SK-N-SH (cell line): Measurements from ENCODE around the gene MPZL1. TPM values are rescaled to one million over a fixed set of nuclear protein-coding genes. Genes with fewer than 3 reads are reported as not detected.
A peak's percentile ranks its signal among the peaks of the same experiment; 100 is the strongest.
"Not testable (repeated sequence)": the region's sequence is repeated elsewhere in the genome, so short reads cannot be mapped to it uniquely, and the experiment has no call there.

Source experiments
- CTCF ChIA-PET: fragments of 300-600, 350-600 bp; formaldehyde crosslinking; extraction: SDS; loops from one replicate; lab custom pipeline; 2021; lab: Yijun Ruan, JAX
- POLR2A ChIA-PET: fragments of 350-600 bp; sonication (Branson Sonifier 250); formaldehyde crosslinking; extraction: SDS; loops from one replicate; lab custom pipeline; 2020; ENCODE audit warnings: antibody characterized with exemption, inconsistent platforms; lab: Yijun Ruan, JAX
- DNase-seq: peaks from one replicate; pipeline ENCODE4 v3.0.0; 2012
- H2AFZ ChIP-seq: fragments of 200-600 bp; sonication (generic); 2 replicates; pipeline ENCODE4 v1.8.1; 2016; ENCODE audit warnings: antibody characterized with exemption, mild to moderate bottlenecking, low read depth
- H3F3A ChIP-seq: fragments of 200-600 bp; sonication (generic); replicated peaks from 2 replicates; pipeline ENCODE3; 2016; ENCODE audit warnings: antibody characterized with exemption, mild to moderate bottlenecking; ENCODE audit not compliant: insufficient read depth
- H3K27ac ChIP-seq, 2 experiments: fragments of 200-500 bp in 1 of 2; fragments of 200-600 bp in 1 of 2; sonication (Bioruptor generic) in 1 of 2; sonication (generic), shearing (Covaris generic) in 1 of 2; 2 replicates each; pipeline versions ENCODE4 v1.5.1 to v1.6.1; 2014 to 2016; ENCODE audit warnings: low read depth in 2 of 2, inconsistent platforms in 1 of 2, low read length in 1 of 2, mild to moderate bottlenecking in 1 of 2, mixed read lengths in 1 of 2
- H3K27me3 ChIP-seq: fragments of 200-600 bp; sonication (generic), shearing (Covaris generic); 2 replicates; pipeline ENCODE4 v1.6.1; 2016; ENCODE audit warnings: mixed run types; ENCODE audit not compliant: insufficient read depth
- H3K36me3 ChIP-seq, 2 experiments: fragments of 200-500 bp in 1 of 2; fragments of 200-600 bp in 1 of 2; sonication (Bioruptor generic) in 1 of 2; sonication (generic) in 1 of 2; replicated peaks in 1 of 2; 2 replicates each; pipeline versions ENCODE3 to v1.5.1; 2014 to 2016; ENCODE audit warnings: low read length in 1 of 2, mild to moderate bottlenecking in 1 of 2; ENCODE audit not compliant: insufficient read depth in 2 of 2, control insufficient read depth in 1 of 2
- H3K4me1 ChIP-seq, 2 experiments: fragments of 200-500 bp in 1 of 2; fragments of 200-600 bp in 1 of 2; sonication (Bioruptor generic) in 1 of 2; sonication (generic), shearing (Covaris generic) in 1 of 2; 2 replicates each; pipeline versions ENCODE4 v1.5.1 to v1.6.1; 2014 to 2016; ENCODE audit warnings: low read depth in 1 of 2, low read length in 1 of 2, mixed run types in 1 of 2; ENCODE audit not compliant: insufficient read depth in 2 of 2, control insufficient read depth in 1 of 2
- H3K4me2 ChIP-seq: fragments of 200-600 bp; sonication (generic), shearing (Covaris generic); 2 replicates; pipeline ENCODE4 v1.6.1; 2017; ENCODE audit warnings: mixed run types
- H3K4me3 ChIP-seq, 2 experiments: fragments of 200-500 bp in 1 of 2; fragments of 200-600 bp in 1 of 2; sonication (Bioruptor generic) in 1 of 2; sonication (generic), shearing (Covaris generic) in 1 of 2; 2 replicates each; pipeline versions ENCODE4 v1.5.1 to v1.8.1; 2014 to 2016; ENCODE audit warnings: low read depth in 2 of 2, inconsistent platforms in 1 of 2, low read length in 1 of 2, mild to moderate bottlenecking in 1 of 2, mixed read lengths in 1 of 2, moderate library complexity in 1 of 2
- H3K79me2 ChIP-seq: fragments of 200-600 bp; sonication (generic); 2 replicates; pipeline ENCODE4 v1.8.1; 2017; ENCODE audit warnings: mild to moderate bottlenecking; ENCODE audit not compliant: insufficient read depth
- H3K9ac ChIP-seq: fragments of 200-600 bp; sonication (generic); 2 replicates; pipeline ENCODE4 v1.6.1; 2017; ENCODE audit warnings: mixed run types
- H3K9me2 ChIP-seq: fragments of 200-600 bp; sonication (generic); 2 replicates; pipeline ENCODE4 v1.6.1; 2017; ENCODE audit warnings: mixed run types
- H3K9me3 ChIP-seq: fragments of 200-600 bp; sonication (generic); 2 replicates; pipeline ENCODE4 v1.6.1; 2017; ENCODE audit warnings: mixed run types, mild to moderate bottlenecking, moderate library complexity
- H4K20me1 ChIP-seq: fragments of 200-600 bp; sonication (generic); 2 replicates; pipeline ENCODE4 v1.6.1; 2017; ENCODE audit warnings: mild to moderate bottlenecking, mixed run types; ENCODE audit not compliant: insufficient read depth
- FOSL2 ChIP-seq: IDR thresholded peaks from 2 replicates; pipeline ENCODE4 v1.4.0; 2012; ENCODE audit warnings: low read depth, mild to moderate bottlenecking, moderate library complexity, borderline replicate concordance
- JUND ChIP-seq: IDR thresholded peaks from 2 replicates; pipeline ENCODE4 v1.4.0; 2012
- MXI1 ChIP-seq: IDR thresholded peaks from 2 replicates; pipeline ENCODE4 v1.6.1; 2012; ENCODE audit warnings: mild to moderate bottlenecking, low read depth, low read length, improper control_type of control experiment
- RAD21 ChIP-seq: IDR thresholded peaks from 2 replicates; pipeline ENCODE4 v1.6.1; 2012; ENCODE audit warnings: mild to moderate bottlenecking, low read length
- RCOR1 ChIP-seq: fragments of 150-350 bp; IDR thresholded peaks from 2 replicates; pipeline ENCODE4 v1.6.1; 2017; ENCODE audit warnings: antibody characterized with exemption, low read length
- RXRA ChIP-seq: IDR thresholded peaks from 2 replicates; pipeline ENCODE4 v1.4.0; 2012; ENCODE audit warnings: low read depth, mild to moderate bottlenecking, borderline replicate concordance
- SMC3 ChIP-seq: IDR thresholded peaks from 2 replicates; pipeline ENCODE4 v1.6.1; 2012; ENCODE audit warnings: low read depth, low read length, improper control_type of control experiment
- WGBS: methylation state at CpG from one replicate; pipeline ENCODE4 v1.1.6; 2017; ENCODE audit warnings: low lambda C conversion rate; 5-methylcytosine and 5-hydroxymethylcytosine counted together
- polyA plus RNA-seq, 3 experiments: library from polyadenylated mRNA; depleted of rRNA; stranded (reverse); fragments of >200 nt; gene quantifications; 2 replicates each; pipeline ENCODE4 v1.2.3, GENCODE V29; 2012
- TF ChIP-seq, protein P1 (sequence below): fragments of 200-600 bp; sonication (generic); IDR thresholded peaks from 2 replicates; pipeline ENCODE4 v1.6.1; 2017; ENCODE audit warnings: antibody characterized with exemption, mild to moderate bottlenecking, moderate library complexity
- TF ChIP-seq, protein P2 (sequence below): IDR thresholded peaks from 2 replicates; pipeline ENCODE4; 2012

The MPZL1 gene
- polyA plus RNA-seq, 1 of the 3 experiments (the other 2 are of a cell fraction), result 27.3 TPM

GRCh38 chr1:167718914-167719691, 2.7 kb upstream of the MPZL1 start:
- peaks cover 7% of the 10 kb centered on the region for H3F3A ChIP-seq
- H3K9me3 ChIP-seq, result no peaks in the 10 kb centered on the region
- no peak overlapping the region for H3K4me2 ChIP-seq
- peaks cover 10% of the 10 kb centered on the region for H4K20me1 ChIP-seq
- H2AFZ ChIP-seq, result no peak overlapping the region; the same call in 1 of the 2 replicates
- no peak overlapping the region for H3K9ac ChIP-seq
- POLR2A ChIA-PET, result no interaction called here
- H3K4me1 ChIP-seq, result peaks cover 6 to 19% of the 10 kb centered on the region in 2 experiments; a peak in 3 of 4 replicates
- H3K4me3 ChIP-seq, result no peak overlapping the region
- CTCF ChIA-PET, result no interaction called here
- no peak overlapping the region for H3K27ac ChIP-seq
- WGBS, result 77% methylated on average over 7 of the region's 7 CpGs
- no peaks in the 10 kb centered on the region for H3K27me3 ChIP-seq
- peaks cover 23% of the 10 kb centered on the region for H3K79me2 ChIP-seq
- H3K36me3 ChIP-seq, result no peaks in the 10 kb centered on the region
- no peak for DNase-seq
- TF ChIP-seq MXI1, result no peak
- TF ChIP-seq RXRA, result no peak
- H3K9me2 ChIP-seq, result no peaks in the 10 kb centered on the region

GRCh38 chr1:167719715-167720421, 1.9 kb upstream of the MPZL1 start:
- H3K9ac ChIP-seq, H3K4me3 ChIP-seq, H2AFZ ChIP-seq, H3K9me3 ChIP-seq, H3K27ac ChIP-seq, H3F3A ChIP-seq, DNase-seq, POLR2A ChIA-PET, H3K4me2 ChIP-seq, H3K9me2 ChIP-seq, H3K36me3 ChIP-seq, H3K27me3 ChIP-seq, CTCF ChIA-PET: not testable (repeated sequence)
- H3K4me1 ChIP-seq, result peaks cover 6 to 22% of the 10 kb centered on the region in 2 experiments; a peak in 3 of 4 replicates
- peaks cover 17% of the 10 kb centered on the region for H4K20me1 ChIP-seq
- H3K79me2 ChIP-seq, result peaks cover 31% of the 10 kb centered on the region
- WGBS, result 96% methylated on average over 25 of the region's 25 CpGs

DNA sequence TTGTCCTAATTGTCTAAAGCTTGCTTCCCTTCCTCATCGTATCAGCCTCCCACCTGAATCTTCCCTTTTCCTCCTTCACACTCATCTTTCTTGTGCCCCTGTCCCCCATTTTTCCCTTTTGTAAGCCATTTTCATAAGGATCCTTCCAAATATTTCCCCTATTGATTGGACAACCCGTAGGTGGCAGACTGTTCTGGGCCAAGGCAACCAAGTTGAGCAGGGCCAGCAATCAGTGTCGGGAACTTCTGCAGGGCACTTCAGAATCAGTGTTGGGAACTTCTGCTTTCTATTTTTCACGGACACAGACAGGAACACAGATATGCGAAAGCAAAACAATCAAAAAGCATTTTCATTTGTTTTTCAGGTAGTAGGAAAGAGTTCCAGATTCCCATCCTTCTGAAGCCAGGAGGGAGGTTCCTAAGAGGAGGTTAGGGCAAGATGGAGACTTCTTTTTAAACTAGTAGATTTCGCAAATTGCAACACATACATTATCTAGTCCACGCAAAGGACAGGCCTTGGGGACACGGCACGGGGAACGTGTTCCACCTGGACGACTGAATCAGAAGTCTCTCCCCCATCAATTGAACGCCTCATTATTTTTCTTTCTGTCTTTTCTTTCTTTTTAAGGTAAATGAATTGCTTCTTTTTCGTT, 691 bp upstream of the MPZL1 start:
- Histone ChIP-seq H3K4me2 (peak overlapping the region; percentile 83), H2AFZ (peak overlapping the region; percentile 96), H4K20me1 (peaks cover 24% of the 10 kb centered on the region), H3K36me3 (no peaks in the 10 kb centered on the region), H3K79me2 (peaks cover 42% of the 10 kb centered on the region), H3K27ac (peak overlapping the region; percentile 75 to 76), H3K4me1 (peaks cover 6 to 22% of the 10 kb centered on the region in 2 experiments; a peak in 3 of 4 replicates), H3F3A (no peaks in the 10 kb centered on the region), H3K9ac (peak overlapping the region; percentile 73), H3K4me3 (peak overlapping the region; percentile 70 to 90), H3K27me3 (no peaks in the 10 kb centered on the region), H3K9me3 (no peaks in the 10 kb centered on the region), H3K9me2 (no peaks in the 10 kb centered on the region)
- WGBS, result 33% methylated on average over 13 of the region's 13 CpGs
- ChIA-PET CTCF (interaction anchor here (0.7 to 1.0 kb wide), 3 partner anchors 7 to 361 kb away, joined by 3 to 4 read pairs (median 3); no protein-coding TSS in a partner anchor), POLR2A (no interaction called here)
- TF ChIP-seq, protein P1, sequence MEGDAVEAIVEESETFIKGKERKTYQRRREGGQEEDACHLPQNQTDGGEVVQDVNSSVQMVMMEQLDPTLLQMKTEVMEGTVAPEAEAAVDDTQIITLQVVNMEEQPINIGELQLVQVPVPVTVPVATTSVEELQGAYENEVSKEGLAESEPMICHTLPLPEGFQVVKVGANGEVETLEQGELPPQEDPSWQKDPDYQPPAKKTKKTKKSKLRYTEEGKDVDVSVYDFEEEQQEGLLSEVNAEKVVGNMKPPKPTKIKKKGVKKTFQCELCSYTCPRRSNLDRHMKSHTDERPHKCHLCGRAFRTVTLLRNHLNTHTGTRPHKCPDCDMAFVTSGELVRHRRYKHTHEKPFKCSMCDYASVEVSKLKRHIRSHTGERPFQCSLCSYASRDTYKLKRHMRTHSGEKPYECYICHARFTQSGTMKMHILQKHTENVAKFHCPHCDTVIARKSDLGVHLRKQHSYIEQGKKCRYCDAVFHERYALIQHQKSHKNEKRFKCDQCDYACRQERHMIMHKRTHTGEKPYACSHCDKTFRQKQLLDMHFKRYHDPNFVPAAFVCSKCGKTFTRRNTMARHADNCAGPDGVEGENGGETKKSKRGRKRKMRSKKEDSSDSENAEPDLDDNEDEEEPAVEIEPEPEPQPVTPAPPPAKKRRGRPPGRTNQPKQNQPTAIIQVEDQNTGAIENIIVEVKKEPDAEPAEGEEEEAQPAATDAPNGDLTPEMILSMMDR, result peak; percentile 52
- TF ChIP-seq, protein P2, sequence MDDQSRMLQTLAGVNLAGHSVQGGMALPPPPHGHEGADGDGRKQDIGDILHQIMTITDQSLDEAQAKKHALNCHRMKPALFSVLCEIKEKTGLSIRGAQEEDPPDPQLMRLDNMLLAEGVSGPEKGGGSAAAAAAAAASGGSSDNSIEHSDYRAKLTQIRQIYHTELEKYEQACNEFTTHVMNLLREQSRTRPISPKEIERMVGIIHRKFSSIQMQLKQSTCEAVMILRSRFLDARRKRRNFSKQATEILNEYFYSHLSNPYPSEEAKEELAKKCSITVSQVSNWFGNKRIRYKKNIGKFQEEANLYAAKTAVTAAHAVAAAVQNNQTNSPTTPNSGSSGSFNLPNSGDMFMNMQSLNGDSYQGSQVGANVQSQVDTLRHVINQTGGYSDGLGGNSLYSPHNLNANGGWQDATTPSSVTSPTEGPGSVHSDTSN, result no peak
- TF ChIP-seq RAD21 (peak; percentile 57), JUND (no peak), SMC3 (peak; percentile 21), RCOR1 (no peak), FOSL2 (no peak)
- peak; percentile 42 for DNase-seq
